ENCODE results near the gene AIRE. TPM values are rescaled to one million over a fixed set of nuclear protein-coding genes. Genes with fewer than 3 reads are reported as not detected.
"Not testable (repeated sequence)": the region's sequence is repeated elsewhere in the genome, so short reads cannot be mapped to it uniquely, and the experiment has no call there.

Gene AIRE
- total and polyA plus RNA-seq, 8 donors, result 0.06 to 0.21 (median 0.09) TPM; not detected in 2

GRCh38 chr21:44300262-44300959 lies 14.7 kb downstream of the AIRE start:
- intact Hi-C loops (cut with DNase I), result no loop called here
- peaks cover 21 to 65% of the 10 kb centered on the region in 2 donors for H3K4me1 ChIP-seq
- DNase-seq, result peak; percentile 47 to 95 (median 71)
- H3K27ac ChIP-seq, result peak overlapping the region; percentile 84 to 87
- no peak for TF ChIP-seq CTCF (IDR thresholded peaks at IDR 0.05)
- H3K9me3 ChIP-seq, result no peaks in the 10 kb centered on the region
- peak; percentile 68 for ATAC-seq
- no peaks in the 10 kb centered on the region for H3K36me3 ChIP-seq
- peaks cover 0 to 18% of the 10 kb centered on the region in 2 donors for H3K27me3 ChIP-seq
- peak overlapping the region; percentile 66 to 78 for H3K4me3 ChIP-seq

GRCh38 chr21:44301141-44301540 lies 15.5 kb downstream of the AIRE start:
- Histone ChIP-seq H3K27ac (no peak overlapping the region), H3K9me3 (no peaks in the 10 kb centered on the region), H3K4me1 (peaks cover 21 to 73% of the 10 kb centered on the region in 2 donors), H3K4me3 (peak overlapping the region; percentile 66 to 78), H3K36me3 (peaks cover 0 to 3% of the 10 kb centered on the region in 2 donors), H3K27me3 (peaks cover 0 to 11% of the 10 kb centered on the region in 2 donors)
- TF ChIP-seq CTCF (IDR thresholded peaks at IDR 0.05), result no peak
- intact Hi-C loops (cut with DNase I), result no loop called here
- DNase-seq, result no peak
- no peak for ATAC-seq

GRCh38 chr21:44301961-44302406 lies 16.3 kb downstream of the AIRE start:
- Histone ChIP-seq H3K36me3 (peaks cover 0 to 9% of the 10 kb centered on the region in 2 donors), H3K27me3 (peaks cover 0 to 4% of the 10 kb centered on the region in 2 donors), H3K4me1 (peaks cover 21 to 73% of the 10 kb centered on the region in 2 donors), H3K9me3 (no peaks in the 10 kb centered on the region), H3K4me3 (no peak overlapping the region), H3K27ac (no peak overlapping the region)
- no peak for TF ChIP-seq CTCF (IDR thresholded peaks at IDR 0.05)
- ATAC-seq, result no peak
- DNase-seq, result no peak
- intact Hi-C loops (cut with DNase I), result no loop called here

DNA sequence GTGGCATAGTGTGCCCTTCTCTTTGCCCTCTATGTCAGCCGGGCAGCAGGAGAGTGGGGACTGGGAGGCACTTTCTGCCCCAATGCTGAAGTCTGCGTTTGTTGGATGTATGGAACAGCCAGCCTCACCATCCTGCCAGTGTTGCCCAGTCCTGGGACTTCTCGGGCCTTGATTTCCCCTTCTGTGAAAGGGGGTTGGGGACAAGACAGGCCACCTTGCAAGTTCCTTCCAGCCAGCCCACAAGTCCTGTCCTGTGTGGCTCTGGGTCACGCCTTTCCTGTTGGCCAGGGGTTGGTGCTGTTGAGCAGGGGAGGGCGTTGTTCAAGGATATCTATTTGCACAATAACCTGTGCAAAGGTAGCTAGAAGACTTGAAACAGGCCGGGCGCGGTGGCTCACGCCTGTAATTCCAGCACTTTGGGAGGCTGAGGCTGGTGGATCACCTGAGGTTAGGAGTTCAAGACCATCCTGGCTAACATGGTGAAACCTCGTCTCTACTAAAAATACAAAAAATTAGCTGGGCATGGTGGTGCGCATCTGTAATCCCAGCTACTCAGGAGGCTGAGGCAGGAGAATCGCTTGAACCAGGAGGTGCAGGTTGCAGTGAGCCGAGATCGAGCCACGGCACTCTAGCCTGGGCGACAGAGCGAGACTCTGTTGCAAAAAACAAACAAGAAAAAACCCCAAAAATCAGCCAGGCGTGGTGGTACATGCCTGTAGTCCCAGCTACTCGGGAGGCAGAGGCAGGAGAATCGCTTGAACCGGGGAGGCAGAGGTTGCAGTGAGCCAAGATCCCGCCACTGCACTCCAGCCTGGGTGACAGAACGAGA lies 17.1 kb downstream of the AIRE start:
- intact Hi-C loops (cut with DNase I); H3K4me3 ChIP-seq; H3K9me3 ChIP-seq; H3K27me3 ChIP-seq; H3K27ac ChIP-seq: not testable (repeated sequence)
- Histone ChIP-seq H3K4me1 (peaks cover 21 to 66% of the 10 kb centered on the region in 2 donors), H3K36me3 (peaks cover 0 to 17% of the 10 kb centered on the region in 2 donors)
- DNase-seq, result peak in 1 of 4 donors; percentile 55
- ATAC-seq, result peak; percentile 19

- intact Hi-C loops (cut with DNase I), result no loop called here
- DNase-seq, result no peak
- H3K4me1 ChIP-seq, result peaks cover 21 to 59% of the 10 kb centered on the region in 2 donors
Observed at GRCh38 chr21:44303490-44303981, 17.9 kb downstream of the AIRE start.

More at GRCh38 chr21:44303490-44303981, 17.9 kb downstream of the AIRE start:
- no peak for TF ChIP-seq CTCF (IDR thresholded peaks at IDR 0.05)
- ATAC-seq, result no peak
- H3K9me3 ChIP-seq, result no peaks in the 10 kb centered on the region
- H3K27me3 ChIP-seq, result no peaks in the 10 kb centered on the region
- H3K36me3 ChIP-seq, result peaks cover 0 to 21% of the 10 kb centered on the region in 2 donors
- no peak overlapping the region for H3K27ac ChIP-seq
- no peak overlapping the region for H3K4me3 ChIP-seq
